ENCODE measurements around the gene MST1.

Gene MST1

DNA sequence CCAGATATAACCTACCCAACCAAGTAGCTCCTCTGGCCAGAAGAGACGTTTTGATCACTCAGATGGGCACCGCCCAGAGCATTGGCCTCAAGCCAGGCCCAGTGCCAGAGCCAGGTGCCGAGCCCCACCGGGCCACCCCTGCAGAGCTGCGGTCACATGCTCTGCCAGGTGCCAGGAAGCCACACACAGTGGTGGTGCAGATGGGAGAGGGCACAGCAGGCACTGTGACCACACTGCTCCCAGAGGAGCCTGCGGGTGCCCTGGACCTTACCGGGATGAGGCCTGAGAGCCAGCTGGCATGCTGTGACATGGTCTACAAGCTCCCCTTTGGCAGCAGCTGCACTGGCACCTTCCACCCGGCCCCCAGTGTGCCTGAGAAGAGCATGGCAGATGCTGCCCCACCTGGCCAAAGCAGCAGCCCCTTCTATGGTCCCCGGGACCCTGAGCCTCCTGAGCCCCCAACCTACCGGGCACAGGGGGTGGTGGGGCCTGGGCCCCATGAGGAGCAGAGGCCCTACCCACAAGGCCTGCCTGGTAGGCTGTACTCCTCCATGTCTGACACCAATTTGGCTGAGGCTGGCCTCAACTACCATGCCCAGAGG, 34.2 kb downstream of the MST1 start:
- no peak for DNase-seq

DNA sequence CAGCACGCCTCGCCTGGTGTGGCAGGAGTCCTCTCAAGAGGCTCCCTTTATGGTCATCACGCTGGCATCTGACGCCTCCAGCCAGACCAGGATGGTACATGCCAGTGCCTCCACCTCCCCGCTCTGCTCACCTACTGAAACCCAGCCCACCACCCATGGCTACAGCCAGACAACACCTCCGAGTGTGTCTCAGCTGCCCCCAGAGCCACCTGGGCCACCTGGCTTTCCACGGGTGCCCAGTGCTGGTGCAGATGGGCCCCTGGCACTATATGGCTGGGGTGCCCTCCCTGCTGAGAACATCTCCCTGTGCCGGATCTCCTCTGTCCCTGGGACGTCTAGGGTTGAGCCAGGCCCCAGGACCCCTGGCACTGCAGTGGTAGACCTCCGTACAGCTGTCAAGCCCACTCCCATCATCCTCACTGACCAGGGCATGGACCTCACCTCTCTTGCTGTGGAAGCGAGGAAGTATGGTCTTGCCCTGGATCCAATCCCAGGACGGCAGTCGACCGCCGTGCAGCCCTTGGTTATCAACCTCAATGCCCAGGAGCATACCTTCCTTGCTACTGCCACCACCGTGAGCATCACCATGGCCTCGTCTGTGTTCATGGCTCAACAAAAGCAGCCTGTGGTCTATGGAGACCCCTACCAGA, 35.0 kb downstream of the MST1 start:
- DNase-seq, result no peak

DNA sequence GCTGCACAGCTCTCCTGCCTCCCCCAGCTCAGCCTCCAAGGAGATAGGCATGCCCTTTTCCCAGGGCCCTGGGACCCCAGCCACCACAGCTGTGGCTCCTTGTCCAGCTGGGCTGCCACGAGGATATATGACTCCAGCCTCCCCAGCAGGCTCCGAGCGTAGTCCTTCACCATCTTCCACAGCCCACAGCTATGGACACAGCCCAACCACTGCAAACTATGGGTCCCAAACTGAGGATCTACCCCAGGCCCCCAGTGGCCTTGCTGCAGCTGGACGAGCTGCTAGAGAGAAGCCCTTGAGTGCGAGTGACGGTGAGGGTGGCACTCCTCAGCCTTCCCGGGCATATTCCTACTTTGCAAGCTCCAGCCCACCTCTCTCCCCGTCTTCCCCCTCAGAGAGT, 35.7 kb downstream of the MST1 start:
- no peak for DNase-seq

DNA sequence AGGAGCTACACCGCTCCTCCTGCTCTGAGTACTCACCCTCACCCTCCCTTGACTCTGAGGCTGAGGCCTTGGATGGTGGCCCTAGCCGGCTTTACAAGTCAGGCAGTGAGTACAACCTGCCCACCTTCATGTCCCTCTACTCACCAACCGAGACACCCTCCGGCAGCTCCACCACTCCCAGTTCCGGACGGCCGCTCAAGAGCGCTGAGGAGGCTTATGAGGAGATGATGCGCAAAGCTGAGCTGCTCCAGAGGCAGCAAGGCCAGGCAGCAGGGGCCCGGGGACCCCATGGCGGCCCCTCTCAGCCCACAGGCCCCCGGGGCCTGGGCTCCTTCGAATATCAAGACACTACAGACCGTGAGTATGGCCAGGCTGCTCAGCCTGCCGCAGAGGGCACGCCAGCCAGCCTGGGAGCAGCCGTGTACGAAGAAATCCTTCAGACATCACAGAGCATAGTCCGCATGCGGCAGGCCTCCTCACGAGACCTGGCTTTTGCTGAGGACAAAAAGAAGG, 36.3 kb downstream of the MST1 start:
- no peak for DNase-seq

DNA sequence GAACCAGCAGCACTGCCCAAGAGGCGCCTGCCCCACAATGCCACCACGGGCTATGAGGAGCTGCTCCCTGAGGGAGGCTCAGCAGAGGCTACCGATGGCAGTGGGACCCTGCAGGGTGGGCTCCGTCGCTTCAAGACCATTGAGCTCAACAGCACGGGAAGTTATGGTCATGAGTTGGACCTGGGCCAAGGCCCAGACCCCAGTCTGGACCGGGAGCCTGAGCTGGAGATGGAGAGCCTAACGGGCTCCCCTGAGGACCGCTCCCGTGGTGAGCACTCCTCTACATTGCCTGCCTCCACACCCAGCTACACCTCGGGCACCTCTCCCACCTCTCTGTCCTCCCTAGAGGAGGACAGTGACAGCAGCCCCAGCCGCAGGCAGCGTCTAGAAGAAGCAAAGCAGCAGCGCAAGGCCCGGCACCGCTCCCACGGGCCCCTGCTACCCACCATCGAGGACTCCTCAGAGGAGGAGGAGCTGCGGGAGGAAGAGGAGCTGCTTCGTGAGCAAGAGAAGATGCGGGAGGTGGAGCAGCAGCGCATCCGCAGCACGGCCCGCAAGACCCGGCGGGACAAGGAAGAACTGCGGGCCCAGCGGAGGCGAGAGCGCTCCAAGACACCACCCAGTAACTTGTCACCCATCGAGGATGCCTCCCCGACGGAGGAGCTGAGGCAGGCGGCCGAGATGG, 36.9 kb downstream of the MST1 start:
- DNase-seq, result no peak

DNA sequence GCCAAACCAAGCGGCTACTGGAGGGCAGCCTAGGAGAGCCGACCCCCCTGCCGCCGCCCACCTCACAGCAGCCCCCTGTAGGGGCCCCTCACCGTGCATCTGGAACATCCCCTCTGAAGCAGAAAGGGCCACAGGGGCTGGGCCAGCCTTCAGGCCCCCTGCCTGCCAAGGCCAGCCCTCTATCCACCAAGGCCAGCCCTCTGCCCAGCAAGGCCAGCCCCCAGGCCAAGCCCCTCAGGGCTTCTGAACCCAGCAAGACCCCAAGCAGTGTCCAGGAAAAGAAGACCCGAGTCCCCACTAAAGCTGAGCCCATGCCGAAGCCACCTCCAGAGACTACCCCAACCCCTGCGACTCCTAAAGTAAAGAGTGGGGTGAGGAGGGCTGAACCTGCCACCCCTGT, 38.6 kb downstream of the MST1 start:
- no peak for DNase-seq

DNA sequence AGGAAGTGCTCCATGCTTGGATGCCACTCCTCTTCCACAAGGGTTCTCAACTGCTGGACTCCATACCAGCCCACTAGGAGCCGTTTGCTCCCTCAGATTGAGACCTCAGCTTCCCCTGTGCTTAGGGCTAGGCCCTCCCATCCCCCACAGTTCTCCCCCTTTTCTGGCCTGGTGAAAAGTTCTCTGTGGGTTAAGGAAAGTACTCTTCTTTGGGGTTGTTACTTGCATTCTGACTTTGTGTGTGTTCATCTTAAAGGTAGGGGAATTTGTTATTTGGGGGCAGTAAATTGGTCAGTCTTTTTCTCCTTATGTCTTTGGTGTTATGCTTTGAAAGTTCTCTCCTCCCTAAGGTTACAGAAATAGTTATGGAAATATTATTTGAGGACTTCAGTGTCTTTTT, 39.1 kb downstream of the MST1 start:
- no peak for DNase-seq

DNA sequence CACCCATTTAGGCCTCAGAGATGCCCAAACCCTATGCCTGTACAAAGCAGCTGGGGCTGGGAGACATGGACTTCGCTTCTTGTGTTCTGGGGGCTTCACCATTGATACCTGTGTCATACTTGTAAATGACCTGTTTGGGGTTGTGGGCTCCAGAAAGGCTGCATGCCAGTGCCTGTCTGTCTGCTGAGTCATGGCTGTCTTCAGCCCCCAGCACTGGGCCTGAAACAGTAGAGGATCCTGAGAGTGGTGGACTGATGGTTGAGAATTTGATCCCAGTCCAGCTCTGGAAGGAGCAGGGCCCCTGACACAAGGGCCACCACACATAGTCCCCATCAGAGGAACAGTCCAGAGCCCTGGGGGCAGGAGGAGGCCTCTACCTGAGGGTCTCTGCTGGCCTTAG, 39.7 kb downstream of the MST1 start:
- DNase-seq, result peak; percentile 25

DNA sequence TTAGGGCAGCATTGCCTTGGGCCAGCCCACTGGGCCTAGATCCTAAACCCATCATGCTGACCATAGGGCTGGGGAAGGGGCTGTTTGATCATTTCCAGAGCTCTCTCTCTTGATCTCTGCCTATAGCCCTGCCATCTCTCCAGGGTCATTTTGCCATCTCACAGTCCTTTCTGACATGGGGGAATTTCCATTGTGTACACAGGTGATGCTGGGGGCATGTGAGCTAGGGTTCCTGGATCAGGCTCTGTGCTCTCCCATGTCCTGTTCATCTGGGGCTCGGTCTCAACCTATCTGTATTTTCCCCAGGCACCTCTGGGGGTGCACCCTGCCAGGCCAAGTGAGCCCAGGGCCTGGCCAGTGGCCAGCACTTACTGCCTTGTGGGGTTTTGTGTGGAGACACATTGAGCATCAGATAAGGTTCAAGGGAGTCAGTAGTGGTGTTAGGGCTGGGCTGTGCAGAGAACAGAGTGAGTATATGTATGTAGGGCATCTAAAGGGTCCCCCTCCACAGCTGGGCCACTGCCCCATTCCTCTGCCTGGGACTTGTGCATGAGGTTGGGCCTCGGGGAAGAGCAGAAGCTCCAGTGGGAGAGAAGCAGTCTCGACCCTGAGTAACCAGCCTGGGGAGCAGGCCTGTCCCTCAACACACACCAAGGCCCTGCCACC, 40.8 kb downstream of the MST1 start:
- DNase-seq, result no peak

DNA sequence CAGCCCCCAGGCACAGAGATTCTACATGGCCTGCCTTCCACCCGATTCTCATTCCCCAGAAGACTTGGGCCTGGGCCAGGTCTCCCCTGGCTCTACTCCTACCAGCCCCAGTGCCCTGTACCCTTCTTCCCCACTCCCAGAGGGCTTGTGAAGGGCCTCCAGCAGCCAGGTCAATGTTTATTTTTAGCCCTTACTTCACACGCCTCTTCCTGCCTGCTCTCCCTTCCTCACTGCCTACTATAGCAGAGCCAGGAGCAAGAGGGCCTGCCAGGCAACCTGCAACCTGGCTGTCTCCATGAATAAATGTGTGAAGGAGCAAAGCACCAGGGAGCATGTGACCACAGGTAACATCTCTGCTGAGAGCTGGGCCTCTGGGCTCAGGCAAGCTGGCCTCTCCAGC, 41.5 kb downstream of the MST1 start:
- no peak for DNase-seq

DNA sequence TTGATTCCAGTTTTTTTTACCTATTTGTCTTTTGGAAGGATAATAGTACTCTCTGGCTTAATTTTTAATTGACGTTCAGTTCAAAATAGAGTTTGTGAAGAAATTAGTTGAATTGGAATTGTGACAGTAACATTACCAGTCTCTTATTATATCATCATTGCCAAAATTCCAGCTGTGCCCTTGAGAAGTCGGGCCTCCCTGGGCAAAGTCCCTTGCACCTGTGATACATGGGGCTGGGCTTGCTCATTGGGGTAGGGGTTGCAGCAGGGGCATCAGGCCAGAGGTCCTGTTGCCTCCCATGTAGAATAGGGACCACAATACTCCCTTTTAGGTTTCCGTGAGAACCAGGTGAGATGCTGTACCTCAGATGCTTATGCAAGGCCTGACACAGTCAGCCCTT, 43.0 kb downstream of the MST1 start:
- DNase-seq, result no peak

DNA sequence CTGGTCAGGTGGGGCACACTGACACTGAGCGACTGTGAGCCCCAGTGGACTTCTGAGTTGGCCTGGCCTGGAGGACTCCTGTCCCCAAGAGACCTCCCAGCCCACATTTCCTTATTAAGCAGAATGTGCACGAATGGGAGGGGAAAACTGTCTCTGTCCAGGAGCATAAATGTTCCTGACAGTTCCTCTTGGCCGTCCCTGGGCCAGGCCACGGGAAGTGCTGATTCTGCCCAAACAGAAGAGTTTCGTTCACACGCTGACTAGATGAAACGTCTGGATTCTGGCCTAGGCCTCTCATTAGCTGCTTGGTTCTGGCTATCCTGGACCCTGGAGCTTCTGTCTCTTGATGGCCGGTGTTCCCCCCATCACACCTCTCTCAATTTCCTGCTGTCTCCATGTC, 44.6 kb downstream of the MST1 start:
- no peak for DNase-seq

DNA sequence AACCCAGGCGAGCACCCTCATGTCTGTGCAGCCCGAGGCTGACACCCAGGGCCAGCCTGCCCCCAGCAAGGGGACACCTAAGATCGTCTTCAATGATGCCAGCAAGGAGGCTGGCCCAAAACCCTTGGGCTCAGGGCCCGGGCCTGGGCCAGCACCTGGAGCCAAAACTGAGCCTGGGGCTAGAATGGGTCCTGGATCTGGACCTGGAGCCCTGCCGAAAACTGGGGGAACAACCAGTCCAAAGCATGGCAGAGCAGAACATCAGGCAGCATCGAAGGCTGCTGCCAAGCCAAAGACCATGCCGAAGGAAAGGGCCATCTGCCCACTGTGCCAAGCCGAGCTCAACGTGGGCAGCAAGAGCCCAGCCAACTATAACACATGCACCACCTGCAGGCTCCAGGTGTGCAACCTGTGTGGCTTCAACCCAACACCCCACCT, 46.5 kb downstream of the MST1 start:
- no peak for DNase-seq

DNA sequence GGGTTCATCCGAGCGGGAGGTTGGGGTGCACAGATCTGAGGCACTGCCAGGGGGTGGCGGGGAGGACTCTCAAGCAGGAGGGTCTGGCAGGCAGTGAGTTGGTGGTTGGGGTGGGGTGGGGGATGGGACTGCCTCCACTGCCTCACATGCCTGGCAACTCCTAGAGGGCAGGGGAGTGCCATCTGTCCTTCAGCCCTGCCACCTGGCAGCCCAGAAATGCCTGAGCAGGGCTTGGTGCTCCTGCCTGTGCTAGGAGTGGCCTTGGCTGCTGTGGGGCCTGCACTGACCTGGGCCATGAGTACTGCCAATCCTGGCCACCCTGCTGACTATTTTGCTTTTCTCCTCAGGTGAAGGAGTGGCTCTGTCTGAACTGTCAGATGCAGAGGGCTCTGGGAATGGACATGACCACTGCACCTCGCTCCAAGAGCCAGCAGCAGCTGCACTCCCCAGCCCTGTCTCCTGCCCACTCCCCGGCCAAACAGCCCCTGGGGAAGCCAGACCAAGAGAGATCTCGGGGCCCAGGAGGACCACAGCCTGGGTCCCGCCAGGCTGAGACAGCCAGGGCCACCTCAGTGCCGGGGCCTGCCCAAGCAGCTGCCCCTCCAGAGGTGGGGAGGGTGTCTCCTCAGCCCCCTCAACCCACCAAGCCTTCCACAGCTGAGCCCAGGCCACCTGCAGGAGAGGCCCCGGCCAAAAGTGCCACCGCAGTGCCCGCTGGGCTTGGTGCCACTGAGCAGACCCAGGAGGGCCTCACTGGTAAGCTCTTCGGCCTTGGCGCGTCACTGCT, 47.2 kb downstream of the MST1 start:
- DNase-seq, result no peak

DNA sequence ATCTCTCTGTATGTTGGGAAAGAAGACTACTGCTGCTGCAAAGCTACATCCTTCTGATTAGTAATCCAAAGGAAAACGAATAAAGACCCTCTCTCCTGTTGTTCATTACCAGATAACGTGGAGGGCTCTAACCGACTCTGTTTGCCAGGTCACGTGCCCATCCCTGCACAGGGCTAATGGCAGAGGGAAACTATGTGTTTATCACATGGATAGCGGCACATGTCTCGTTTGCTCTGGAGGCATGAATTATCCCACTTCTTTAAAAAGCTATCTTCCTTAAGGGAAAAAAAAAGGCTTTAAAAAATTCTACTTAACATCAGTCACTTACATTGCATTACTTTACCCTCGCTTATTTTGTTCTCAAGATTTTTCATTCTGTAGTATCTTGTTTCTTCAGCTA, 48.0 kb downstream of the MST1 start:
- DNase-seq, result no peak

DNA sequence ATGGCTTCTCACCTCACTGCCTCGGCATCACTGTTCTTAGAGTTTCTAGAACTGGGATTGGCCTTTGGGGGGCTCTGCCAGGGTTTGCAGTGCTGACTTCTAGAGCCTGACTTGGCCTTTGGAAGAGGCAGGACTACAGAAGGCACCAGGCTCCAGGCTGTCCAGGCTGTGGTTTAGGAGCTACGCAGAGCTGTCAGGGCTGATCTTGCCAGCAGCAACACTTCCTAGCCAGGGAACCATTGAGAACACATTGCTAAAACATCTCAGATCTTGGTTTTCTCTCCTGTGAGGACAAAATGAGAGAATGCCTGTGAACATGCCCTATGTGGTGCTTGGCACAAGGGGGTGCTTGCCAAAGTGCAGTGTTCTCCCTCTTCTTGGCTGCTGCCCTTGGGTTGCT, 49.7 kb downstream of the MST1 start:
- no peak for DNase-seq

DNA sequence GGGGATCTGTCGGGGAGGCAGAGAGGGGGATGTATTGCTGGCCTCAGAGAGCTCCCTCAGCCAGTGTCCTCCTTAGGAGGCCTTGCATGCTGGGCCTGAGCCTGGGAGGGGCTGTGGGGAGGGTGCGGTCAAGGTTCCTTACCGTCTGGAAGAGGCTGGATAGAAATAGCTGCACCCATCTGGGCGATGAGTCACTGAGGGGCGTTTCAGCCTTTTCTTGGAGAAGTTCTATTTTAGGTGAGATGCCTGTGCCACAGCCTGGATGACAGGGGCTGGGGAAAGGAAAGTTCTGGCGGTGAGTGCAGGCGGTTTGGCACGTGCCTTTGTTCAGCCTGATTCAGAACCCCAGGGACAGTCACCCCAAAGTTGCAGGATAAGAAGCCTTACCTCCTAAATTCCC, 50.8 kb downstream of the MST1 start:
- peak; percentile 78 for DNase-seq

DNA sequence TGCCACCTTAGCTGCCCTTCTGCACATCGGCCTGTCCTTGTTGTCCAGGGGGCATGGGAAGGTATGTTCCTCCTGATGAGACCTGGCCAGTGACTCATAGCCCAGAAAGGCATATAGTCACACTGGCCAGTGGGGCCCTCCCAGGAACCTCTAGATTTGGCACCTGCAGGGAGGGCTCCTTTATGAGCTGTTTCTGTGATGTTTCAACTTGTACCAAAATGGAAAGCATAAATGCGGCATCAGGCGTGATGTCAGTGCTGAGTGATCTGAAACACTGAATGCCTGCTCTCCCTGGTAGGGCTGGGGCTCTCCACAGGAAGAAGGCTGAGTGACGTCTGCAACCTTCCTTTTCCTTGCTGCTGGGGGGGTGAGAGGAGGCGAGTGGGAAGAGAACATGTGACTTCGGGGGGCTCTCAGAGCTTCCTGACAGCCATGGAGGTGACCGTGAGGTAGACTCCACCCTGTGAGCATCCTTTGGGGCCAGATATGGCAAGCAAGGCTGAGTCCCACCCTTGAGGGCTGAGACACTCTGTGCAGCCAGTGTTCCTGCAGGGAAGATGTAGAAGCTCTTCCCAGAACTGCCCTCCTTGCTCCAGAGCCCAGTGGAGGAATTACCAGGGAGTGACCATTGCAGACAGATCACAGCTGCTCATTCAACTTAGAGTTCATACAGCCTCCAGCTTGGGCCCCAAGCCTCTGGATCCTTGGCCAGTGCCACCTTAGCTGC, 52.2 kb downstream of the MST1 start:
- no peak for DNase-seq

DNA sequence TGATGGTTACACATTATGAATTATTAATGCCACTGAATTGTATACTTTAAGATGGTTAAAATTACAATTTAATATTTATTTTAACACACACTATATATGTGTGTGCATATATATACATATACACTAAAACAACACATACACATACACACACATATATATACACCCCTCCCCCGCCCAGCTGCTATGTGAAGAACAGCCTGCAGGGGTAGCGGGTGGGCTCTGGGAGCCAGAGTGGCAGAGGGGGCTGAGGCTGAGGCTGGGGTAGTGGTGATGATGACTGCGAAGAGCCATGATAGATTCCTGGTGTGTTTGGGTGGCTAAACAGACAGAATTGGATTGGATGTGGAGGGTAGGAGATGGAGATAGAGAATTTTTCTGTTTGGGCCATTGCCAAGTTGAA, 54.5 kb downstream of the MST1 start:
- DNase-seq, result no peak
